Neural cell (in vitro differentiated cells): Measurements from ENCODE around the gene LAMTOR3. TPM values are rescaled to one million over a fixed set of nuclear protein-coding genes. Genes with fewer than 3 reads are reported as not detected.

ENCODE experiments used
- H2AFZ ChIP-seq: fragments of 200-600, 300-800 bp; sonication (generic), shearing (Covaris generic); 2 replicates; pipeline ENCODE4 v1.6.0; 2014; ENCODE audit warnings: low read depth, mild to moderate bottlenecking, antibody characterized with exemption, low read length, moderate library complexity
- H3F3A ChIP-seq: fragments of 200-600 bp; shearing (Covaris generic); 2 replicates; pipeline ENCODE4 v1.6.1; 2016; ENCODE audit warnings: mild to moderate bottlenecking, moderate library complexity, mixed read lengths, antibody characterized with exemption, low read length; ENCODE audit not compliant: insufficient read depth, poor library complexity, severe bottlenecking
- H3K27ac ChIP-seq: fragments of 200-600, 300-800 bp; sonication (generic), shearing (Covaris generic); 2 replicates; pipeline ENCODE4 v1.5.1; 2014; ENCODE audit warnings: mild to moderate bottlenecking, low read length, moderate library complexity
- H3K27me3 ChIP-seq: fragments of 300-800, 200-600 bp; sonication (generic), shearing (Covaris generic); 2 replicates; pipeline ENCODE4 v1.6.0; 2014; ENCODE audit warnings: mild to moderate bottlenecking, low read depth, low read length, moderate library complexity; ENCODE audit not compliant: insufficient read depth
- H3K36me3 ChIP-seq: fragments of 300-800, 200-600 bp; sonication (generic), shearing (Covaris generic); 2 replicates; pipeline ENCODE4 v1.5.1; 2014; ENCODE audit warnings: mild to moderate bottlenecking, antibody characterized with exemption, low read length, moderate library complexity; ENCODE audit not compliant: insufficient read depth
- H3K4me2 ChIP-seq: fragments of 300-800, 200-600 bp; sonication (generic), shearing (Covaris generic); 2 replicates; pipeline ENCODE4 v1.6.0; 2014; ENCODE audit warnings: mild to moderate bottlenecking, low read length
- H3K4me3 ChIP-seq: fragments of 300-800, 200-600 bp; sonication (generic), shearing (Covaris generic); 2 replicates; pipeline ENCODE4 v1.5.1; 2014; ENCODE audit warnings: mild to moderate bottlenecking, low read length, moderate library complexity
- H3K79me2 ChIP-seq: fragments of 200-600 bp; shearing (Covaris generic); replicated peaks from 2 replicates; pipeline ENCODE4 v1.6.0; 2014; ENCODE audit warnings: mild to moderate bottlenecking, low read length, moderate library complexity; ENCODE audit not compliant: insufficient read depth
- H3K9ac ChIP-seq: fragments of 300-800, 200-600 bp; sonication (generic), shearing (Covaris generic); 2 replicates; pipeline ENCODE4 v1.6.1; 2016; ENCODE audit warnings: mild to moderate bottlenecking, low read length, mixed read lengths
- H3K9me2 ChIP-seq: fragments of 200-600 bp; shearing (Covaris generic); 2 replicates; pipeline ENCODE4 v1.6.1; 2016; ENCODE audit warnings: mild to moderate bottlenecking, low read length, mixed read lengths; ENCODE audit not compliant: insufficient read depth
- H3K9me3 ChIP-seq: fragments of 200-600, 300-800 bp; sonication (generic), shearing (Covaris generic); 2 replicates; pipeline ENCODE4 v1.6.1; 2016; ENCODE audit warnings: mild to moderate bottlenecking, mixed run types, low read length, moderate library complexity, mixed read lengths
- H4K20me1 ChIP-seq: fragments of 200-600 bp; shearing (Covaris generic); 2 replicates; pipeline ENCODE4 v1.6.1; 2016; ENCODE audit warnings: mild to moderate bottlenecking, mixed run types; ENCODE audit not compliant: insufficient read depth
- CTCF ChIP-seq: fragments of 450-650 bp; IDR thresholded peaks from 2 replicates; pipeline ENCODE4 v1.5.1; 2014; ENCODE audit warnings: antibody characterized with exemption, mild to moderate bottlenecking, moderate library complexity; ENCODE audit not compliant: poor library complexity, severe bottlenecking
- EP300 ChIP-seq: fragments of 450-650 bp; conservative IDR thresholded peaks from 2 replicates; pipeline ENCODE4 v1.6.1; 2014; ENCODE audit warnings: antibody characterized with exemption, mild to moderate bottlenecking, moderate library complexity; ENCODE audit not compliant: poor library complexity, severe bottlenecking
- EZH2 ChIP-seq: fragments of 200-600, 300-800 bp; shearing (Covaris generic), sonication (generic); IDR thresholded peaks from 2 replicates; pipeline ENCODE4 v1.6.1; 2014; ENCODE audit warnings: antibody characterized with exemption, low read length, borderline replicate concordance, mild to moderate bottlenecking; ENCODE audit not compliant: insufficient read depth, poor library complexity, severe bottlenecking
- MXI1 ChIP-seq: fragments of 450-650 bp; conservative IDR thresholded peaks from 2 replicates; pipeline ENCODE4 v1.6.1; 2014; ENCODE audit warnings: antibody characterized with exemption, mild to moderate bottlenecking; ENCODE audit not compliant: poor library complexity, severe bottlenecking
- POLR2AphosphoS5 ChIP-seq: IDR thresholded peaks from 2 replicates; pipeline ENCODE4 v1.6.1; 2012
- RAD21 ChIP-seq: fragments of 450-650 bp; conservative IDR thresholded peaks from 2 replicates; pipeline ENCODE4 v1.6.1; 2014; ENCODE audit warnings: antibody characterized with exemption, mild to moderate bottlenecking, moderate library complexity
- SMC3 ChIP-seq: fragments of 450-650 bp; conservative IDR thresholded peaks from 2 replicates; pipeline ENCODE4 v1.6.1; 2014; ENCODE audit warnings: antibody characterized with exemption, mild to moderate bottlenecking, moderate library complexity; ENCODE audit not compliant: poor library complexity
- TAF1 ChIP-seq: IDR thresholded peaks from 2 replicates; pipeline ENCODE4 v1.6.1; 2012; ENCODE audit warnings: low read depth
- polyA plus RNA-seq: library from polyadenylated mRNA; depleted of rRNA; stranded (reverse); fragments of >200 nt; gene quantifications from 2 replicates; pipeline ENCODE4 v1.2.3, GENCODE V29; 2014
- TF ChIP-seq, protein P1 (sequence below): IDR thresholded peaks from 2 replicates; pipeline ENCODE4 v1.6.1; 2012; ENCODE audit warnings: borderline replicate concordance

LAMTOR3 gene
- polyA plus RNA-seq, 1 donor from 2014 or later = 203 TPM

DNA sequence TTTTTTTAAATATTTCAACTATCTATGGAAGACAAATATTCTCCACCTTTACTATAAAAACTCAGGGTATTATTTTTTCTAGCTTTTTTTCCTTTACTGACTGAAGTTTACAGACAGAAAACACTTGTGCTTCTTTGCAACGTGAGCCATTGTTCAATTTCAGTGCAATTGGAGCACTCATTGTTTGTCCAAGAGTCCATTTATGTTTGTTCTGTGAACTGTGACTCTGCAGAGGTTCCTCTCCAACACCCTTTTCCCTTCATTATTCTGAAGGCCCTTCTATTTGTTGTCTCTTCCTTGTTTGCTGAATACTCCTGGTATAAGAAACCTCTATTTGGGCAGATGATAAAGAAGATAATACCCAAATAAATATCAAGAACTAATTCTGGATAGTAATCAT is 40.2 kb downstream of the LAMTOR3 start:
- H2AFZ ChIP-seq = no peak overlapping the region
- H3K27ac ChIP-seq = no peak overlapping the region
- no peak for TF ChIP-seq CTCF
- no peak for TF ChIP-seq EP300
- TF ChIP-seq EZH2 = no peak
- TF ChIP-seq POLR2AphosphoS5 = no peak
- TF ChIP-seq RAD21 = no peak
- TF ChIP-seq, protein P1, sequence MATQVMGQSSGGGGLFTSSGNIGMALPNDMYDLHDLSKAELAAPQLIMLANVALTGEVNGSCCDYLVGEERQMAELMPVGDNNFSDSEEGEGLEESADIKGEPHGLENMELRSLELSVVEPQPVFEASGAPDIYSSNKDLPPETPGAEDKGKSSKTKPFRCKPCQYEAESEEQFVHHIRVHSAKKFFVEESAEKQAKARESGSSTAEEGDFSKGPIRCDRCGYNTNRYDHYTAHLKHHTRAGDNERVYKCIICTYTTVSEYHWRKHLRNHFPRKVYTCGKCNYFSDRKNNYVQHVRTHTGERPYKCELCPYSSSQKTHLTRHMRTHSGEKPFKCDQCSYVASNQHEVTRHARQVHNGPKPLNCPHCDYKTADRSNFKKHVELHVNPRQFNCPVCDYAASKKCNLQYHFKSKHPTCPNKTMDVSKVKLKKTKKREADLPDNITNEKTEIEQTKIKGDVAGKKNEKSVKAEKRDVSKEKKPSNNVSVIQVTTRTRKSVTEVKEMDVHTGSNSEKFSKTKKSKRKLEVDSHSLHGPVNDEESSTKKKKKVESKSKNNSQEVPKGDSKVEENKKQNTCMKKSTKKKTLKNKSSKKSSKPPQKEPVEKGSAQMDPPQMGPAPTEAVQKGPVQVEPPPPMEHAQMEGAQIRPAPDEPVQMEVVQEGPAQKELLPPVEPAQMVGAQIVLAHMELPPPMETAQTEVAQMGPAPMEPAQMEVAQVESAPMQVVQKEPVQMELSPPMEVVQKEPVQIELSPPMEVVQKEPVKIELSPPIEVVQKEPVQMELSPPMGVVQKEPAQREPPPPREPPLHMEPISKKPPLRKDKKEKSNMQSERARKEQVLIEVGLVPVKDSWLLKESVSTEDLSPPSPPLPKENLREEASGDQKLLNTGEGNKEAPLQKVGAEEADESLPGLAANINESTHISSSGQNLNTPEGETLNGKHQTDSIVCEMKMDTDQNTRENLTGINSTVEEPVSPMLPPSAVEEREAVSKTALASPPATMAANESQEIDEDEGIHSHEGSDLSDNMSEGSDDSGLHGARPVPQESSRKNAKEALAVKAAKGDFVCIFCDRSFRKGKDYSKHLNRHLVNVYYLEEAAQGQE = no peak
- no peak for TF ChIP-seq TAF1
- TF ChIP-seq MXI1 = no peak
- TF ChIP-seq SMC3 = no peak
- no peak overlapping the region for H3K9ac ChIP-seq
- no peak overlapping the region for H3K4me3 ChIP-seq
- no peaks in the 10 kb centered on the region for H3F3A ChIP-seq
- no peak overlapping the region for H3K4me2 ChIP-seq
- no peaks in the 10 kb centered on the region for H3K79me2 ChIP-seq
- H4K20me1 ChIP-seq = no peaks in the 10 kb centered on the region
- H3K9me2 ChIP-seq = no peaks in the 10 kb centered on the region
- no peaks in the 10 kb centered on the region for H3K27me3 ChIP-seq
- H3K9me3 ChIP-seq = no peaks in the 10 kb centered on the region
- no peaks in the 10 kb centered on the region for H3K36me3 ChIP-seq

DNA sequence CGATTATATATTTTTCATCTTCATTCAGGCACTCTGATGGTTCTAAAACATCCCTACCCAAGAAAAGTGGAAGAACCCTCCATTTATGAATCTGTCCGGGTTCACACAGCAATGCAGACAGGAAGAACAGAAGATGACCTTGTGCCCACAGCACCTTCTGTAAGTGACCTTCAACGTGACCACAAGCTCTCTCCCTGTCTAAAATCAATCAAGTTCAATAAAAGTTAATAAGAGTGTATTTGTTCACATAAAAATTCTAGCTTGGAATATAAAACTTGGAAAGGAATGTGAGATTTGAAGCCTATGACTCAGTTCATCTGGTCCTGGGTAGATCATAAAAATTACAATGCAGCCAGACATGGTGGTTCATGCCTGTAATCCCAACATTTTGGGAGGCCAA is 41.0 kb downstream of the LAMTOR3 start:
- Histone ChIP-seq H3F3A (no peaks in the 10 kb centered on the region), H2AFZ (no peak overlapping the region), H3K9me3 (no peaks in the 10 kb centered on the region), H4K20me1 (no peaks in the 10 kb centered on the region), H3K36me3 (no peaks in the 10 kb centered on the region), H3K79me2 (no peaks in the 10 kb centered on the region), H3K9me2 (no peaks in the 10 kb centered on the region), H3K4me3 (no peak overlapping the region), H3K27me3 (no peaks in the 10 kb centered on the region), H3K9ac (no peak overlapping the region), H3K4me2 (no peak overlapping the region), H3K27ac (no peak overlapping the region)
- TF ChIP-seq EZH2 = no peak
- TF ChIP-seq POLR2AphosphoS5 = no peak
- TF ChIP-seq RAD21 = no peak
- no peak for TF ChIP-seq MXI1
- no peak for TF ChIP-seq SMC3
- no peak for TF ChIP-seq EP300
- TF ChIP-seq TAF1 = no peak
- TF ChIP-seq, protein P1 = no peak
